HG03342 (cell line): ENCODE data around the gene PTF1A.

Experiments
- ATAC-seq: cut with Tn5 transposase; IDR thresholded peaks from one replicate; pipeline ENCODE4 v1.9.1; 2021; ENCODE audit warnings: mild to moderate bottlenecking, moderate library complexity; ENCODE audit not compliant: unreplicated experiment

The PTF1A gene

GRCh38 chr10:23186697-23187096 is 5.4 kb upstream of the PTF1A start:
- ATAC-seq: no peak

- ATAC-seq: no peak
Observed at GRCh38 chr10:23187155-23187554, 5.0 kb upstream of the PTF1A start.

GRCh38 chr10:23189024-23189423 is 3.1 kb upstream of the PTF1A start:
- ATAC-seq: no peak

GRCh38 chr10:23190872-23191763 is 994 bp upstream of the PTF1A start:
- no peak for ATAC-seq

GRCh38 chr10:23192712-23193434 is 761 bp downstream of the PTF1A start:
- no peak for ATAC-seq

GRCh38 chr10:23193435-23194074 is 1.4 kb downstream of the PTF1A start:
- ATAC-seq: no peak

- no peak for ATAC-seq
Observed at GRCh38 chr10:23194471-23194965, 2.4 kb downstream of the PTF1A start.

GRCh38 chr10:23194966-23195845 is 3.1 kb downstream of the PTF1A start:
- ATAC-seq: no peak

- ATAC-seq: no peak
Observed at GRCh38 chr10:23195846-23196600, 3.9 kb downstream of the PTF1A start.

- ATAC-seq: no peak
Observed at GRCh38 chr10:23196915-23197314, 4.8 kb downstream of the PTF1A start.

- no peak for ATAC-seq
Observed at GRCh38 chr10:23197416-23197861, 5.3 kb downstream of the PTF1A start.

- no peak for ATAC-seq
Observed at GRCh38 chr10:23198610-23198939, 6.5 kb downstream of the PTF1A start.

- no peak for ATAC-seq
Observed at GRCh38 chr10:23198940-23199767, 7.0 kb downstream of the PTF1A start.

GRCh38 chr10:23199768-23200511 is 7.8 kb downstream of the PTF1A start:
- no peak for ATAC-seq

GRCh38 chr10:23200586-23200985 is 8.5 kb downstream of the PTF1A start:
- no peak for ATAC-seq

GRCh38 chr10:23200997-23201652 is 9.0 kb downstream of the PTF1A start:
- no peak for ATAC-seq

GRCh38 chr10:23201837-23202236 is 9.7 kb downstream of the PTF1A start:
- ATAC-seq: no peak

GRCh38 chr10:23202779-23203178 is 10.7 kb downstream of the PTF1A start:
- no peak for ATAC-seq
